ENCODE results near the gene C12orf42.

- TF ChIP-seq RAD21 (IDR thresholded peaks at IDR 0.05): no peak
- no peak for TF ChIP-seq CTCF (IDR thresholded peaks at IDR 0.05; ENCODE audit: low read depth, low read length, missing input control)
- no peak for TF ChIP-seq JUND (IDR thresholded peaks at IDR 0.05)
- no peak for TF ChIP-seq GABPA (IDR thresholded peaks at IDR 0.05 in 1 of 2, conservative IDR thresholded peaks at IDR 0.05 in 1 of 2)
- TF ChIP-seq REST (IDR thresholded peaks at IDR 0.05): no peak
- no peak for TF ChIP-seq EGR1 (IDR thresholded peaks at IDR 0.05; ENCODE audit: low read depth in 2 of 2)
- TF ChIP-seq NR2F2 (IDR thresholded peaks at IDR 0.05): no peak
Observed at GRCh38 chr12:103538397-103538796, 42.6 kb upstream of the C12orf42 start.

All from liver (tissue), 3 donors.